ENCODE data around the gene PI4KB.

The PI4KB gene

DNA sequence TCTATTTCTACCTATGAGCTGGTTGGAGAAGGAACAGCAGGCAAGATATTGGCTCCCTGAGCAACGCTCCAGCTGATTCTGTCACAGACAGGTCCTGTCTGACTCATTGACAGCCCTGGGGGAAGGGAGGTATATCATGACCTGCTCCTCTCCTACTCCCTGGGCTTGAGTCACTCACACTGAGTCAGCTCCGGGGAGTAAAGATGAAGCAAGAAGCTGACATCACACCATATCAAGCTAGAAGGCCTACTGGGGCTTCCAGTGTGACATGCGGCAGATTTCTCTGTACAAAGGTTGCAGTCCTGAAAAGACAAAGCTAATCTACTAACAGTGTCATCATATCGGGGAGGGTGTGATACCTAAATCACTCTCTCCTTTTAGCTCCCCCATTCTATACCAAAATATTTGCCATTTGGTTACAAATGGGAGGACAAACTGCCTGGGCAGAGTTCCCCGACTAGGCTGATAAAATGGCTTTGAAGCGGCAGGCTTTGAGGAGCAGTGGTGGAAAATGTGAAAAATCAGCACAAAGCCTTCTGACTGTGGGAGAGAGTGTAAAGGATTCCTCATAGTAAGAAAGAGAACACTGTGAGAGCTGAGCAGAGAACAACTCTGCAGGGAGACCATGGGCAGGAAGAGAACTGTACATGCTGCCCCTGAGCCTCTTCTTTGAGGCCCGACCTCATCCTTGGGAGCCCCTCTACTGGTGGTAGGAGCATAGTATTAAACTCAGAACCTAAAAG lies 15.5 kb downstream of the PI4KB start:
- in situ Hi-C loops (cut with MboI; ENCODE audit: low sequenced_read_pairs, unreplicated experiment) = no loop called here
- TF ChIP-seq, protein P1, sequence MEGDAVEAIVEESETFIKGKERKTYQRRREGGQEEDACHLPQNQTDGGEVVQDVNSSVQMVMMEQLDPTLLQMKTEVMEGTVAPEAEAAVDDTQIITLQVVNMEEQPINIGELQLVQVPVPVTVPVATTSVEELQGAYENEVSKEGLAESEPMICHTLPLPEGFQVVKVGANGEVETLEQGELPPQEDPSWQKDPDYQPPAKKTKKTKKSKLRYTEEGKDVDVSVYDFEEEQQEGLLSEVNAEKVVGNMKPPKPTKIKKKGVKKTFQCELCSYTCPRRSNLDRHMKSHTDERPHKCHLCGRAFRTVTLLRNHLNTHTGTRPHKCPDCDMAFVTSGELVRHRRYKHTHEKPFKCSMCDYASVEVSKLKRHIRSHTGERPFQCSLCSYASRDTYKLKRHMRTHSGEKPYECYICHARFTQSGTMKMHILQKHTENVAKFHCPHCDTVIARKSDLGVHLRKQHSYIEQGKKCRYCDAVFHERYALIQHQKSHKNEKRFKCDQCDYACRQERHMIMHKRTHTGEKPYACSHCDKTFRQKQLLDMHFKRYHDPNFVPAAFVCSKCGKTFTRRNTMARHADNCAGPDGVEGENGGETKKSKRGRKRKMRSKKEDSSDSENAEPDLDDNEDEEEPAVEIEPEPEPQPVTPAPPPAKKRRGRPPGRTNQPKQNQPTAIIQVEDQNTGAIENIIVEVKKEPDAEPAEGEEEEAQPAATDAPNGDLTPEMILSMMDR (IDR thresholded peaks at IDR 0.05; ENCODE audit: borderline replicate concordance, control extremely low read depth, extremely low read depth, insufficient read depth, missing control alignments) = no peak
- no peak for DNase-seq (ENCODE audit: low spot score)

DNA sequence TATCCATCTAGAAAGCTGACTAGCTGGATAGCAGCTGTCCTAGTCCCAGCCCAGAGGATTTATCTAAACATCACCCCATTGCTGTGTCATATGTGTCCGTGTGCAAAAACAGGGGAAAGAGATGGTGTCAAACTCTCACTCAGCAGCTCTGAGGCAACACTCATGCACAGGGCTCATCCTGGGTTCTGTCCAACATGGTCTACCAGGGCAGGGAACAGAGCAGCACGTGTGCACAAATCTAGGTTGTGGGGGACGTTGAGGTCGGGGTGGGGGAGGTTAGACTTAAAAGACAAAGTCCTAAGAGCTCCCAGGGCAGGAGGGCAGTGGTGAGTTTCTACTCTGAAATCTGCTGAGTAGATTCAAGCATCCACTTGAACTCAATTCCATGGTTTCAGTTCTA lies 16.2 kb downstream of the PI4KB start:
- TF ChIP-seq, protein P1 (IDR thresholded peaks at IDR 0.05; ENCODE audit: borderline replicate concordance, control extremely low read depth, extremely low read depth, insufficient read depth, missing control alignments) = no peak
- DNase-seq (ENCODE audit: low spot score) = no peak
- in situ Hi-C loops (cut with MboI; ENCODE audit: low sequenced_read_pairs, unreplicated experiment) = no loop called here

DNA sequence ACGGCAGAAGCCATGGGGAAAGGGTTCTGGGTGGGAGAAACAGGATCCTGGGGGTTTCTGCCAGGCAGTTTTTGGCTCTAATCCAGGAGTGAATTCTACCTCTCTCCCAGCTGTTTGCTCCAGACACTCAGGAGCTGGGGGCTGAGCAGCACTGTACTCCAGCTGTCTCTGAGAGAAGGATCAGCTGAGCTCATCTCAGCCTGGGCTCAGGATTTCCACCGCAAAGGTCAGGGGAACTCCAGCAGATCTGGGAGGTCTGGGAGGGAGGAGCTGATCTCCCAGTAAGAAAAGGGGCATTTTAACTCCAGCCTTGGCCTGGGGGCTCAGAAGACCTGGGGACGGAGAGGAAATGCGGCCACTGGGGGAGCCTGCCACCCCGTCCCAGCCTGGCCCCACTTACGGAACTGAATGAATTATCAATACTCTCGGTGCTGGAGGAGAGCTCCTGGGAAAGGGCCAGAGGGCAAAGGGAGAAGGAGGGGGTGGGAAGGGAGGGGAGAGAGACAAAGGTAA lies 17.3 kb downstream of the PI4KB start:
- TF ChIP-seq, protein P1 (IDR thresholded peaks at IDR 0.05; ENCODE audit: borderline replicate concordance, control extremely low read depth, extremely low read depth, insufficient read depth, missing control alignments) = no peak
- in situ Hi-C loops (cut with MboI; ENCODE audit: low sequenced_read_pairs, unreplicated experiment) = no loop called here
- no peak for DNase-seq (ENCODE audit: low spot score)

DNA sequence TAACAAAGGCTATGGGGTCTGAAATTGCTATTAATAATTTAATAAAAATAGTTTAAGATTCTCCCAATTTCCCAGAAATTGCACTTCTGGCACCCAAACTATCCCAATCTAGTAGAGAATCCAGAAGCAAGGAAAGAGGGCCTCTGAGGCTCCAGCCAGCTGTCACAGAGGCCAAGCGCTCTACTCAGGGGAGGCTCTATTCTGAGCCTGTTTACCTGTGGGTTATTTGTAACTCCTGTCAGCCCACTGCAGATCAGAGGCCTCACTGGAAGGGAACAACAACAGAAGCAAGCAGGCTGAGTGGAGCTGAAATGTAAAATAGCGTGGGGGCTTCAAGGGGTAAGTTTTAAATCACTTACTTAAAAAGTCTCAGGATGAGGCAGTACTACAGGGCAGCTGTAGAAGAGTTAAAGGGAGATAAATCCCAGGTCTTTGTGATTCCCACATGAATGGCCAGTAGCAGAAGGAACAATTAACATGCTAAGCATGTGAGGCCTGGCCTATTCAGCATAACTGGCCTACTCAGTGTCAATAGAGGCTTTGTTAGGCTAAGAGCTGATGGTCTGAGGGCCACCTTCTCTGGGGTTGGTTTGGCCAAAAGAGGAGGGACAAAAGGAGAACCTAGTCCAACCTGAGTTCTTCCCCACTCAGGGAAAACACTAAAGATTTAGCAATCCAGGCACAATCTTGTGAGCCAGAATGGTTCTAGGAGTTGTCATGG lies 32.3 kb downstream of the PI4KB start:
- TF ChIP-seq, protein P1 (IDR thresholded peaks at IDR 0.05; ENCODE audit: borderline replicate concordance, control extremely low read depth, extremely low read depth, insufficient read depth, missing control alignments) = no peak
- in situ Hi-C loops (cut with MboI; ENCODE audit: low sequenced_read_pairs, unreplicated experiment) = no loop called here
- DNase-seq (ENCODE audit: low spot score) = no peak

DNA sequence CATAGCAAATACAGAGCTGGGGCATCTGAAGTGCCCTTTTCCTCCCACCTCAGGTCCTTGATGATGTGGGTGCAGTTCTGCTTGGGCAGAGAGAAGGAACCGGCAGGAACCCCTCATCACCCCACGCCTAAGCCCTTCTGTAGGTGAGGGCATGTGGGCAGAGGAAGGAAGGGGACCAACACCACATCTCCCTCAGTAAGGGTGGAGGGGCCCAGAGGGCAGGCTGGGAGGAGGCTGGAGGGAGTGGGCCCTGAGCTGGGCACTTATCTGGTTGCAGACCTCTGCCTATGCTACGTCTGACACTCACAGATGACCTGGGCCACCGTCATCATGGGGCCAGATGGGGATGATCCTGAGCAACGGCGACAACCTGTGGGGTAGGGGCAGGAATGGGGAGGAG lies 34.1 kb downstream of the PI4KB start:
- in situ Hi-C loops (cut with MboI; ENCODE audit: low sequenced_read_pairs, unreplicated experiment) = no loop called here
- TF ChIP-seq, protein P1 (IDR thresholded peaks at IDR 0.05; ENCODE audit: borderline replicate concordance, control extremely low read depth, extremely low read depth, insufficient read depth, missing control alignments) = no peak
- DNase-seq (ENCODE audit: low spot score) = no peak

- no peak for DNase-seq (ENCODE audit: low spot score)
- TF ChIP-seq, protein P1 (IDR thresholded peaks at IDR 0.05; ENCODE audit: borderline replicate concordance, control extremely low read depth, extremely low read depth, insufficient read depth, missing control alignments) = no peak
- in situ Hi-C loops (cut with MboI; ENCODE audit: low sequenced_read_pairs, unreplicated experiment) = no loop called here
Observed at GRCh38 chr1:151292207-151293030, 34.8 kb downstream of the PI4KB start.
